IMR-90 (cell line): ENCODE results near the gene UPB1. TPM values are rescaled to one million over a fixed set of nuclear protein-coding genes. Genes with fewer than 3 reads are reported as not detected.

Experiments used
- BHLHE40 ChIP-seq: fragments of 150-350 bp; IDR thresholded peaks from 2 replicates; pipeline ENCODE4 v1.6.1; 2016; ENCODE audit warnings: mild to moderate bottlenecking, low read depth, low read length
- polyA plus RNA-seq, 3 experiments: library from polyadenylated mRNA; depleted of rRNA; stranded (reverse); fragments of >200 nt; gene quantifications; 2 replicates each; pipeline ENCODE4 v1.2.3, GENCODE V29; 2012; ENCODE audit warnings: low replicate concordance in 1 of 3
- total RNA-seq: library from RNA; depleted of rRNA; stranded (reverse); fragments of >200 nt; gene quantifications from 2 replicates; pipeline ENCODE4 v1.2.3, GENCODE V29; 2012
- TF ChIP-seq, protein P1 (sequence below): conservative IDR thresholded peaks from 2 replicates; pipeline ENCODE4 v1.5.1; 2012; ENCODE audit warnings: mild to moderate bottlenecking, low read depth, low read length, improper control_type of control experiment

The UPB1 gene
- total and polyA plus RNA-seq, 2 of the 4 experiments (the other 2 are of a cell fraction) = under 0.01 to 0.02 TPM

DNA sequence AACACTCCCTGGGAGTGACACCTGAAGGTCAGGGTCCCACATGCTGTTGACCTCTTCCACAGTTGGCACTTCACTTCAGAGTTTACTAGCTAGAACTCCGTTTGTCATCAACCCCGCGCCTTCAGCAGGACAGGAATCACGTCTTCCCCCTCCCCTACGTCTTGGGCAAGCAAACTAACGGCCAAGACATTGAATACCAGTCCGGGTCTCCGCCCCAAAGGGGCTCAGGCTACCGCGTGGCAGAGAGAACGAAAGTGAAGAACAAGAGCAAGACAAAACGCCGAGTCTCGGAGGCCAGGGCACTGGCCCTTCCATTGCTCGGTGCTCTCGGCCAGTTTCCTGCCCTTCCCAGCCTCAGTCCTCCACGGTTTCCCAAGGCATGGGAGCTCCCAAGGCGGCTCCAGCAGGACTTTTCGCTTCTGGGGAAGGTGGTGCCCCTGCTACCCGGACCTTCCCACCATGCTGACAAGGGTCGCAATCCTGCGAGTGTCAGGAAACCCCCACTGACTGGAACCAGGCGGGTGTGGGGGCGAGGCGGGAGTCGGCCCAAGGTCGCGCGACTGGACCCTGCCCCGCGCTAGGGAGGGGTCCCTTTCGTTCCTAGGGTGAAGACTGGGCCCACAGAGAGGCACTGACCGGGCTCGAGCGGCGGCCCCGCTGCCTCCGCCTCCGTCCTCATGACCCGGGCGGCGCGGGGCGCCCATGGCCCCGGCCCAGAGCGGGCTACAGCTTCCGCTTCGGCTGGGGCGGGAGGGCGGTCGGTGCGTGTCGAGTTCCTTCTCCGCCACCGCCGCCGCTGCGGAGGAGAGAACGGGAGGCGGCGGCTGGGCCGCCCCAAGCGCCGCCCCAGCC is 59.4 kb downstream of the UPB1 start, which contains the start of gene GUCD1 (continued):
- TF ChIP-seq, protein P1, sequence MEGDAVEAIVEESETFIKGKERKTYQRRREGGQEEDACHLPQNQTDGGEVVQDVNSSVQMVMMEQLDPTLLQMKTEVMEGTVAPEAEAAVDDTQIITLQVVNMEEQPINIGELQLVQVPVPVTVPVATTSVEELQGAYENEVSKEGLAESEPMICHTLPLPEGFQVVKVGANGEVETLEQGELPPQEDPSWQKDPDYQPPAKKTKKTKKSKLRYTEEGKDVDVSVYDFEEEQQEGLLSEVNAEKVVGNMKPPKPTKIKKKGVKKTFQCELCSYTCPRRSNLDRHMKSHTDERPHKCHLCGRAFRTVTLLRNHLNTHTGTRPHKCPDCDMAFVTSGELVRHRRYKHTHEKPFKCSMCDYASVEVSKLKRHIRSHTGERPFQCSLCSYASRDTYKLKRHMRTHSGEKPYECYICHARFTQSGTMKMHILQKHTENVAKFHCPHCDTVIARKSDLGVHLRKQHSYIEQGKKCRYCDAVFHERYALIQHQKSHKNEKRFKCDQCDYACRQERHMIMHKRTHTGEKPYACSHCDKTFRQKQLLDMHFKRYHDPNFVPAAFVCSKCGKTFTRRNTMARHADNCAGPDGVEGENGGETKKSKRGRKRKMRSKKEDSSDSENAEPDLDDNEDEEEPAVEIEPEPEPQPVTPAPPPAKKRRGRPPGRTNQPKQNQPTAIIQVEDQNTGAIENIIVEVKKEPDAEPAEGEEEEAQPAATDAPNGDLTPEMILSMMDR = no peak
- TF ChIP-seq BHLHE40 = no peak
